HepG2 (cell line): ENCODE measurements around the gene MICOS13.
A peak's percentile ranks its signal among the peaks of the same experiment; 100 is the strongest.

ENCODE experiments used
- AGO2 ChIP-seq: fragments of 200-400 bp; formaldehyde crosslinking; optimal IDR thresholded peaks from 2 replicates; pipeline ENCODE3; 2017; ENCODE audit warnings: mild to moderate bottlenecking, low read depth, low read length, moderate library complexity
- EZH2 ChIP-seq: conservative IDR thresholded peaks from 2 replicates; pipeline ENCODE4 v1.6.1; 2012; ENCODE audit warnings: mild to moderate bottlenecking, low read depth, low read length, moderate library complexity
- NFKBIZ ChIP-seq: IDR thresholded peaks from 2 replicates; pipeline ENCODE4 v1.6.1; 2018; ENCODE audit warnings: missing genetic modification reagents, missing compliant biosample characterization
- NR2F1 ChIP-seq, 2 experiments: fragments of 450-650 bp in 1 of 2; formaldehyde crosslinking in 1 of 2; IDR thresholded peaks; 2 replicates each; pipeline versions ENCODE4 v1.5.0 to v1.6.1; 2016 to 2020; ENCODE audit warnings: mild to moderate bottlenecking in 1 of 2, missing compliant biosample characterization in 1 of 2, missing genetic modification reagents in 1 of 2, moderate library complexity in 1 of 2
- PCBP1 ChIP-seq: fragments of 200-400 bp; formaldehyde crosslinking; IDR thresholded peaks from 2 replicates; pipeline ENCODE4 v1.6.1; 2017; ENCODE audit warnings: mild to moderate bottlenecking, low read depth, low read length, borderline replicate concordance
- ZMAT3 ChIP-seq: sonication (generic); formaldehyde crosslinking; conservative IDR thresholded peaks from 2 replicates; pipeline ENCODE4 v1.7.0; 2021; ENCODE audit warnings: missing genetic modification reagents
- TF ChIP-seq, protein P1 (sequence below): sonication (generic); formaldehyde crosslinking; IDR thresholded peaks from 2 replicates; pipeline ENCODE4 v1.4.0; 2020; ENCODE audit warnings: missing genetic modification reagents, borderline replicate concordance

- TF ChIP-seq NR2F1 (CRISPR knock-in tag; IDR thresholded peaks at IDR 0.05) (no peak), EZH2 (no peak), PCBP1 (peak; percentile 77; the same call in 1 of the 2 replicates), ZMAT3 (peak; percentile 50; the same call in 1 of the 2 replicates), NFKBIZ (CRISPR knock-in tag) (0 out of 2 replicates have a peak, but pooled peaks have one; percentile 44), AGO2 (peak; percentile 96)
- TF ChIP-seq, protein P1, sequence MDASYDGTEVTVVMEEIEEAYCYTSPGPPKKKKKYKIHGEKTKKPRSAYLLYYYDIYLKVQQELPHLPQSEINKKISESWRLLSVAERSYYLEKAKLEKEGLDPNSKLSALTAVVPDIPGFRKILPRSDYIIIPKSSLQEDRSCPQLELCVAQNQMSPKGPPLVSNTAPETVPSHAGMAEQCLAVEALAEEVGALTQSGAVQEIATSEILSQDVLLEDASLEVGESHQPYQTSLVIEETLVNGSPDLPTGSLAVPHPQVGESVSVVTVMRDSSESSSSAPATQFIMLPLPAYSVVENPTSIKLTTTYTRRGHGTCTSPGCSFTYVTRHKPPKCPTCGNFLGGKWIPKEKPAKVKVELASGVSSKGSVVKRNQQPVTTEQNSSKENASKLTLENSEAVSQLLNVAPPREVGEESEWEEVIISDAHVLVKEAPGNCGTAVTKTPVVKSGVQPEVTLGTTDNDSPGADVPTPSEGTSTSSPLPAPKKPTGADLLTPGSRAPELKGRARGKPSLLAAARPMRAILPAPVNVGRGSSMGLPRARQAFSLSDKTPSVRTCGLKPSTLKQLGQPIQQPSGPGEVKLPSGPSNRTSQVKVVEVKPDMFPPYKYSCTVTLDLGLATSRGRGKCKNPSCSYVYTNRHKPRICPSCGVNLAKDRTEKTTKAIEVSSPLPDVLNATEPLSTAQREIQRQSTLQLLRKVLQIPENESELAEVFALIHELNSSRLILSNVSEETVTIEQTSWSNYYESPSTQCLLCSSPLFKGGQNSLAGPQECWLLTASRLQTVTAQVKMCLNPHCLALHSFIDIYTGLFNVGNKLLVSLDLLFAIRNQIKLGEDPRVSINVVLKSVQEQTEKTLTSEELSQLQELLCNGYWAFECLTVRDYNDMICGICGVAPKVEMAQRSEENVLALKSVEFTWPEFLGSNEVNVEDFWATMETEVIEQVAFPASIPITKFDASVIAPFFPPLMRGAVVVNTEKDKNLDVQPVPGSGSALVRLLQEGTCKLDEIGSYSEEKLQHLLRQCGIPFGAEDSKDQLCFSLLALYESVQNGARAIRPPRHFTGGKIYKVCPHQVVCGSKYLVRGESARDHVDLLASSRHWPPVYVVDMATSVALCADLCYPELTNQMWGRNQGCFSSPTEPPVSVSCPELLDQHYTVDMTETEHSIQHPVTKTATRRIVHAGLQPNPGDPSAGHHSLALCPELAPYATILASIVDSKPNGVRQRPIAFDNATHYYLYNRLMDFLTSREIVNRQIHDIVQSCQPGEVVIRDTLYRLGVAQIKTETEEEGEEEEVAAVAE, result no peak; the same call in 1 of the 2 replicates
Measured at GRCh38 chr19:5690125-5690954, 10.0 kb upstream of the MICOS13 start, which contains the start of gene RPL36.
